KMS-11 (cell line): ENCODE results near the gene TRIM62.

ENCODE experiments used
- H2AFZ ChIP-seq: fragments of 200-600 bp; sonication (generic); 2 replicates; pipeline ENCODE4 v1.6.1; 2016; ENCODE audit warnings: antibody characterized with exemption, mixed run types, low read depth
- H3K27ac ChIP-seq: fragments of 200-600 bp; sonication (generic); 2 replicates; pipeline ENCODE4 v1.6.1; 2016; ENCODE audit warnings: mild to moderate bottlenecking, mixed run types
- H3K27me3 ChIP-seq: fragments of 200-600 bp; sonication (generic); 2 replicates; pipeline ENCODE4 v1.6.1; 2017; ENCODE audit warnings: mild to moderate bottlenecking, low read depth, mixed run types, moderate library complexity; ENCODE audit not compliant: insufficient read depth
- H3K36me3 ChIP-seq: fragments of 200-600 bp; sonication (generic); 2 replicates; pipeline ENCODE4 v1.6.1; 2017; ENCODE audit warnings: mild to moderate bottlenecking, mixed run types; ENCODE audit not compliant: insufficient read depth
- H3K4me1 ChIP-seq: fragments of 200-600 bp; sonication (generic); 2 replicates; pipeline ENCODE4 v1.6.1; 2016; ENCODE audit warnings: mild to moderate bottlenecking, low read depth, mixed run types; ENCODE audit not compliant: poor library complexity, severe bottlenecking
- H3K4me2 ChIP-seq: fragments of 200-600 bp; sonication (generic); 2 replicates; pipeline ENCODE4 v1.7.0; 2016; ENCODE audit warnings: mild to moderate bottlenecking, mixed run types
- H3K4me3 ChIP-seq: fragments of 200-600 bp; sonication (generic); IDR thresholded peaks from 2 replicates; pipeline ENCODE4 v1.6.1; 2017; ENCODE audit warnings: low read depth, low read length, mixed read lengths; ENCODE audit not compliant: insufficient read depth
- H3K79me2 ChIP-seq: fragments of 200-600 bp; sonication (generic); 2 replicates; pipeline ENCODE4 v1.6.1; 2016; ENCODE audit warnings: low read depth, mixed run types; ENCODE audit not compliant: insufficient read depth
- H3K9ac ChIP-seq: fragments of 200-600 bp; sonication (generic); 2 replicates; pipeline ENCODE4 v1.6.1; 2016; ENCODE audit warnings: mild to moderate bottlenecking, mixed run types
- H4K20me1 ChIP-seq: fragments of 200-600 bp; sonication (generic); 2 replicates; pipeline ENCODE4 v1.6.1; 2016; ENCODE audit warnings: mild to moderate bottlenecking, mixed run types; ENCODE audit not compliant: insufficient read depth
- CTCF ChIP-seq: fragments of 200-600 bp; sonication (generic); conservative IDR thresholded peaks from 2 replicates; pipeline ENCODE4 v1.6.1; 2017; ENCODE audit warnings: low read depth, mild to moderate bottlenecking, antibody characterized with exemption, low read length, moderate library complexity, mixed read lengths

Gene TRIM62

GRCh38 chr1:33219886-33220661 is 38.2 kb upstream of the TRIM62 start:
- Histone ChIP-seq H3K79me2 (no peaks in the 10 kb centered on the region), H3K4me1 (no peaks in the 10 kb centered on the region), H3K27ac (no peak overlapping the region), H3K4me3 (no peak overlapping the region), H2AFZ (no peak overlapping the region), H4K20me1 (no peaks in the 10 kb centered on the region), H3K36me3 (no peaks in the 10 kb centered on the region), H3K27me3 (no peaks in the 10 kb centered on the region), H3K9ac (no peak overlapping the region), H3K4me2 (no peak overlapping the region)
- TF ChIP-seq CTCF: no peak

- no peak overlapping the region for H3K4me3 ChIP-seq
- no peak overlapping the region for H3K4me2 ChIP-seq
- no peak overlapping the region for H3K27ac ChIP-seq
- no peaks in the 10 kb centered on the region for H3K4me1 ChIP-seq
- no peak for TF ChIP-seq CTCF
- no peak overlapping the region for H3K9ac ChIP-seq
- no peaks in the 10 kb centered on the region for H3K79me2 ChIP-seq
- H4K20me1 ChIP-seq: no peaks in the 10 kb centered on the region
- no peak overlapping the region for H2AFZ ChIP-seq
- H3K36me3 ChIP-seq: no peaks in the 10 kb centered on the region
- H3K27me3 ChIP-seq: no peaks in the 10 kb centered on the region
Observed at GRCh38 chr1:33211972-33212371, 30.1 kb upstream of the TRIM62 start.

GRCh38 chr1:33206340-33206739 is 24.5 kb upstream of the TRIM62 start:
- Histone ChIP-seq H3K27me3 (no peaks in the 10 kb centered on the region), H2AFZ (no peak overlapping the region), H4K20me1 (no peaks in the 10 kb centered on the region), H3K4me1 (no peaks in the 10 kb centered on the region), H3K79me2 (no peaks in the 10 kb centered on the region), H3K27ac (no peak overlapping the region), H3K4me3 (no peak overlapping the region), H3K4me2 (no peak overlapping the region), H3K9ac (no peak overlapping the region), H3K36me3 (no peaks in the 10 kb centered on the region)
- no peak for TF ChIP-seq CTCF

- no peak for TF ChIP-seq CTCF
- Histone ChIP-seq H2AFZ (no peak overlapping the region), H3K4me3 (no peak overlapping the region), H4K20me1 (no peaks in the 10 kb centered on the region), H3K9ac (no peak overlapping the region), H3K36me3 (no peaks in the 10 kb centered on the region), H3K79me2 (no peaks in the 10 kb centered on the region), H3K27ac (no peak overlapping the region), H3K4me1 (no peaks in the 10 kb centered on the region), H3K4me2 (no peak overlapping the region), H3K27me3 (no peaks in the 10 kb centered on the region)
Observed at GRCh38 chr1:33195556-33195955, 13.7 kb upstream of the TRIM62 start.
